Measurements from ENCODE around the gene DCAF4. TPM values are rescaled to one million over a fixed set of nuclear protein-coding genes. Genes with fewer than 3 reads are reported as not detected.

The DCAF4 gene
- total RNA-seq, 1 donor from 2014 or later, result 21.1 TPM

DNA sequence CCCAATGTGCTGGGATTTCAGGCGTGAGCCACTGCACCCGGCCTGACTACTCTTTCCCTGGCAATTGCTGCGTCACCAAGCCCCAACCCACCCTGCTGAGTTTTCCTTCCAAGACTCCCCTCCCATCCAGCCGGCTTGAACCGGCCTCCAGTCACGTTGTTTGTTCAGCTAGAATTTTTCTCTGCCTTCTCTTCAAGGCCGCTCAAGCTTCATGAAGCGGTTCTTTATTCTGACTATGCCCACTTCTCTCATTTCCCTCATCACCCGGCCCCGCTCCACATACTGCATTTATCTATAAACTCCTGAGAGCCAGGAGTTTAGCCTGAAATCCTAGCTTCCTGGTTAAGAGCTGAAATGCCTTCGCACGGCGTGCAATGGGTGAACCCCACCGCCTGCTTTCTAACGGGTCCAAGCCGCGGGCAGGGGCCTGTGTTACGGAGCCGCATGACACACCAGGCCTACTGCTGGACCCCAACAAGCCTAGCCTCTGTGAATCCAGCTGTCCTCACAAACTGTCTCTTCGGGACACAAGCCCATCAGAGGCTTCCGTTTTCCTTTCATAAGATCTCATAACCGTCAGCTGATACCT, 999 bp upstream of the DCAF4 start:
- intact Hi-C loops (cut with DNase I), result no loop called here

DNA sequence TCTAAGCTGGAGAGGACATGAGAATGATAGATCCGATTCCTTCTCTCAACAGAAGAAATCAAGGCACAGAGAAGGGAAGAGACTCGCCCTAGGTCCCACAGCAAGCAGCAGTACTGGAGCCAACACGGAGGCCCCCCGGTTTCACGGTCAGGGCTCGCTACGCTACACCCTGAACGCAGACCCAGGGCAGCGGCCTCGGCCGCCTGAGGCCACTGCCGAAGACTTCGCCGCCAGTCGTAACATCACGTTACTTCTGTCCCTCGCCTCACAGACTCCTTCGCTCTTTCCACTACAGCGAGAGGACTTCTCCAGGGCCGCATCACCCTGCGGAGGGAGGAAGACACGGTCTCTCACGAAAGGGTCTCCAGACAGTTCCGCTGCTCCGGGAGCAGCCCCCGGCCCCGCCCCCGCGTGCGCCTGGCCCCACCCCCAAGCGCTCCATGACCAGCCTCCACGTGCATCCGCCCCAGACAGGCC, 411 bp upstream of the DCAF4 start:
- H3K9me3 ChIP-seq, result no peaks in the 10 kb centered on the region
- intact Hi-C loops (cut with DNase I), result no loop called here
- no peaks in the 10 kb centered on the region for H3K27me3 ChIP-seq
- H3K4me3 ChIP-seq, result peak overlapping the region; percentile 81
- TF ChIP-seq, protein P1, sequence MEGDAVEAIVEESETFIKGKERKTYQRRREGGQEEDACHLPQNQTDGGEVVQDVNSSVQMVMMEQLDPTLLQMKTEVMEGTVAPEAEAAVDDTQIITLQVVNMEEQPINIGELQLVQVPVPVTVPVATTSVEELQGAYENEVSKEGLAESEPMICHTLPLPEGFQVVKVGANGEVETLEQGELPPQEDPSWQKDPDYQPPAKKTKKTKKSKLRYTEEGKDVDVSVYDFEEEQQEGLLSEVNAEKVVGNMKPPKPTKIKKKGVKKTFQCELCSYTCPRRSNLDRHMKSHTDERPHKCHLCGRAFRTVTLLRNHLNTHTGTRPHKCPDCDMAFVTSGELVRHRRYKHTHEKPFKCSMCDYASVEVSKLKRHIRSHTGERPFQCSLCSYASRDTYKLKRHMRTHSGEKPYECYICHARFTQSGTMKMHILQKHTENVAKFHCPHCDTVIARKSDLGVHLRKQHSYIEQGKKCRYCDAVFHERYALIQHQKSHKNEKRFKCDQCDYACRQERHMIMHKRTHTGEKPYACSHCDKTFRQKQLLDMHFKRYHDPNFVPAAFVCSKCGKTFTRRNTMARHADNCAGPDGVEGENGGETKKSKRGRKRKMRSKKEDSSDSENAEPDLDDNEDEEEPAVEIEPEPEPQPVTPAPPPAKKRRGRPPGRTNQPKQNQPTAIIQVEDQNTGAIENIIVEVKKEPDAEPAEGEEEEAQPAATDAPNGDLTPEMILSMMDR (IDR thresholded peaks at IDR 0.05), result no peak
- H3K27ac ChIP-seq, result peak overlapping the region; percentile 67
- DNase-seq (no peak), ATAC-seq (peak; percentile 46)
- H3K36me3 ChIP-seq, result no peaks in the 10 kb centered on the region
- H3K4me1 ChIP-seq, result peaks cover 4% of the 10 kb centered on the region

More for the DNA sequence above, 999 bp upstream of the DCAF4 start:
- peaks cover 4% of the 10 kb centered on the region for H3K4me1 ChIP-seq
- ATAC-seq (no peak), DNase-seq (no peak)
- no peaks in the 10 kb centered on the region for H3K9me3 ChIP-seq
- H3K27me3 ChIP-seq, result no peaks in the 10 kb centered on the region
- H3K27ac ChIP-seq, result peak overlapping the region; percentile 67
- peak overlapping the region; percentile 81 for H3K4me3 ChIP-seq
- TF ChIP-seq, protein P1 (IDR thresholded peaks at IDR 0.05), result no peak
- no peaks in the 10 kb centered on the region for H3K36me3 ChIP-seq

- DNase-seq (no peak), ATAC-seq (no peak)
- TF ChIP-seq, protein P1 (IDR thresholded peaks at IDR 0.05), result no peak
- Histone ChIP-seq H3K4me3 (no peak overlapping the region), H3K27ac (no peak overlapping the region), H3K36me3 (no peaks in the 10 kb centered on the region), H3K27me3 (no peaks in the 10 kb centered on the region), H3K4me1 (peaks cover 4% of the 10 kb centered on the region), H3K9me3 (no peaks in the 10 kb centered on the region)
- intact Hi-C loops (cut with DNase I), result no loop called here
Measured at GRCh38 chr14:72928872-72929271, 2.6 kb downstream of the DCAF4 start.

GRCh38 chr14:72929316-72930080, 3.2 kb downstream of the DCAF4 start:
- H3K27me3 ChIP-seq, result no peaks in the 10 kb centered on the region
- intact Hi-C loops (cut with DNase I), result no loop called here
- TF ChIP-seq, protein P1 (IDR thresholded peaks at IDR 0.05), result no peak

DNA sequence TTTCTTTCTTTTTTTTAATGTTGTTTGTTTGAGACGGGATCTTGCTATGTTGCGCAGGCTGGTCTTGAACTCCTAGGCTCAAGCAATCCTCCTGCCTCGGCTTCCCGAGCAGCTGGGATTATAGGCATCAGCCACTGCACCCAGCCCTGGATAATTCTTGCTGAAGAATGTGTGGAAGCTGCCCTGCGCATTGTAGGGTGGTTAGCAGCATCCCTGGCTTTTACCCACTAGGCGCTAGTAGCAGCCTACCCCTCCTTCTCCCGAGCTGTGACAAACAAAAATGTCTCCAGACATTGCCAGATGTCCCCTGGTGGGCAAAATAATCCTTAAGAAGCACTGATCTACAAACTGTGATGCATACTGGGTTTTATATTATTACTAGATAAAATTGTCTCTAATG, 6.6 kb downstream of the DCAF4 start:
- ATAC-seq (no peak), DNase-seq (no peak)
- Histone ChIP-seq H3K9me3 (no peaks in the 10 kb centered on the region), H3K4me3 (no peak overlapping the region), H3K36me3 (peaks cover 2% of the 10 kb centered on the region), H3K27me3 (no peaks in the 10 kb centered on the region), H3K27ac (no peak overlapping the region), H3K4me1 (no peaks in the 10 kb centered on the region)
- TF ChIP-seq, protein P1 (IDR thresholded peaks at IDR 0.05), result no peak
- intact Hi-C loops (cut with DNase I), result no loop called here

More at GRCh38 chr14:72929316-72930080, 3.2 kb downstream of the DCAF4 start:
- H3K27ac ChIP-seq, result no peak overlapping the region
- no peak overlapping the region for H3K4me3 ChIP-seq
- ATAC-seq (no peak), DNase-seq (no peak)
- H3K9me3 ChIP-seq, result no peaks in the 10 kb centered on the region
- no peaks in the 10 kb centered on the region for H3K36me3 ChIP-seq
- peaks cover 4% of the 10 kb centered on the region for H3K4me1 ChIP-seq
